ENCODE results near the gene DCDC2C. TPM values are rescaled to one million over a fixed set of nuclear protein-coding genes. Genes with fewer than 3 reads are reported as not detected.

Gene DCDC2C
- total and polyA plus RNA-seq, 7 donors, result 0.13 TPM; not detected in 6

DNA sequence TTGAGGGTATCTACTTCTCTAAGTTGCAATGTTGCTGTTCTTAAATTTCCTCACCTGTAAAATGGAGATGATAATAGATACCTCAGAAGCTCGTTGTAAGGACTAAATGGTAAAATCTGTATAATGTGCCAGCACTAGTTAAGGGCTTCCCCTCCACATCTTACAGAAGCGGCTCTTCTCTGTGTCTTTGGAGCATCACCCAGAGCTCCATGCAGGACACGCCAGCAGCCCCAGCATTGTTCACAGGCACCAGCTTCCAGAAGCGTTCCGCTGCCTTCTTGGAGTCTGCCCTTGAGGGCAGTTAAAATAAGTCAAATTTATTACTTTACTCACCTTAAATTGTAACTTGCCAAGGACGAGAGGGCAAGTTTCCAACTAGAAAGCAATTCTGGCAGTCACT, 5.8 kb downstream of the DCDC2C start:
- Histone ChIP-seq H3K4me1 (no peaks in the 10 kb centered on the region), H3K36me3 (ENCODE audit: insufficient read depth in 1 of 2, low read depth in 1 of 2) (no peaks in the 10 kb centered on the region), H3K27me3 (ENCODE audit: insufficient read depth in 3 of 3, low read length in 2 of 3) (peaks cover 0 to 27% (median 1%) of the 10 kb centered on the region in 3 donors), H3K4me3 (no peak overlapping the region), H3K27ac (no peak overlapping the region), H3K9me3 (no peaks in the 10 kb centered on the region)
- ATAC-seq (no peak), DNase-seq (no peak)
- 86 to 91% (median 90%) methylated on average over 6 of the region's 6 CpGs for WGBS, 3 donors
- TF ChIP-seq CTCF (IDR thresholded peaks at IDR 0.05), result no peak
- intact Hi-C loops (cut with DNase I), result no loop called here

- no peak overlapping the region for H3K4me3 ChIP-seq
- peaks cover 0 to 12% (median 1%) of the 10 kb centered on the region in 3 donors for H3K27me3 ChIP-seq (ENCODE audit: insufficient read depth in 3 of 3, low read length in 2 of 3)
- DNase-seq, result no peak
- no peak overlapping the region for H3K27ac ChIP-seq
- no peak for TF ChIP-seq CTCF (IDR thresholded peaks at IDR 0.05)
- intact Hi-C loops (cut with DNase I), result no loop called here
- H3K9me3 ChIP-seq, result no peaks in the 10 kb centered on the region
- 10 to 26% (median 19%) methylated on average over 3 of the region's 3 CpGs for WGBS, 3 donors
- H3K4me1 ChIP-seq, result no peaks in the 10 kb centered on the region
- no peaks in the 10 kb centered on the region for H3K36me3 ChIP-seq (ENCODE audit: insufficient read depth in 1 of 2, low read depth in 1 of 2)
- ATAC-seq, result no peak
These were observed 9.0 kb downstream of the DCDC2C start for GRCh38 chr2:3712424-3712823.

GRCh38 chr2:3712831-3713503, 9.6 kb downstream of the DCDC2C start:
- Histone ChIP-seq H3K27me3 (ENCODE audit: insufficient read depth in 3 of 3, low read length in 2 of 3) (peaks cover 0 to 12% (median 1%) of the 10 kb centered on the region in 3 donors), H3K36me3 (ENCODE audit: insufficient read depth in 1 of 2, low read depth in 1 of 2) (no peaks in the 10 kb centered on the region), H3K4me1 (no peaks in the 10 kb centered on the region), H3K27ac (no peak overlapping the region), H3K9me3 (no peaks in the 10 kb centered on the region), H3K4me3 (no peak overlapping the region)
- intact Hi-C loops (cut with DNase I), result no loop called here
- no peak for TF ChIP-seq CTCF (IDR thresholded peaks at IDR 0.05)
- no peak for DNase-seq
- WGBS, 3 donors, result 30 to 40% (median 37%) methylated on average over 10 of the region's 10 CpGs
- no peak for ATAC-seq

- Histone ChIP-seq H3K36me3 (ENCODE audit: insufficient read depth in 1 of 2, low read depth in 1 of 2) (no peaks in the 10 kb centered on the region), H3K9me3 (no peaks in the 10 kb centered on the region), H3K27me3 (ENCODE audit: insufficient read depth in 3 of 3, low read length in 2 of 3) (peaks cover 0 to 2% (median 0%) of the 10 kb centered on the region in 3 donors), H3K27ac (no peak overlapping the region), H3K4me3 (no peak overlapping the region), H3K4me1 (no peaks in the 10 kb centered on the region)
- no peak for TF ChIP-seq CTCF (IDR thresholded peaks at IDR 0.05)
- no peak for ATAC-seq
- no peak for DNase-seq
- WGBS, 3 donors, result 65 to 74% (median 74%) methylated on average over 8 of the region's 8 CpGs
- intact Hi-C loops (cut with DNase I), result no loop called here
These were observed 15.3 kb downstream of the DCDC2C start for GRCh38 chr2:3718679-3719078.

GRCh38 chr2:3725002-3725401, 21.6 kb downstream of the DCDC2C start:
- intact Hi-C loops (cut with DNase I), result no loop called here
- TF ChIP-seq CTCF (IDR thresholded peaks at IDR 0.05), result no peak
- no peak for ATAC-seq

More at GRCh38 chr2:3725002-3725401, 21.6 kb downstream of the DCDC2C start:
- Histone ChIP-seq H3K4me1 (no peaks in the 10 kb centered on the region), H3K27me3 (ENCODE audit: insufficient read depth in 3 of 3, low read length in 2 of 3) (peaks cover 0 to 4% (median 0%) of the 10 kb centered on the region in 3 donors), H3K27ac (no peak overlapping the region), H3K4me3 (no peak overlapping the region), H3K9me3 (no peaks in the 10 kb centered on the region), H3K36me3 (ENCODE audit: insufficient read depth in 1 of 2, low read depth in 1 of 2) (no peaks in the 10 kb centered on the region)
- WGBS, 3 donors, result 78 to 86% (median 82%) methylated on average over 11 of the region's 11 CpGs
- DNase-seq, result no peak

Measured in psoas muscle (tissue), 8 donors.